Measurements from ENCODE around the gene GLP1R. TPM values are rescaled to one million over a fixed set of nuclear protein-coding genes. Genes with fewer than 3 reads are reported as not detected.
"Not testable (repeated sequence)": the region's sequence is repeated elsewhere in the genome, so short reads cannot be mapped to it uniquely, and the experiment has no call there.

GLP1R gene
- total RNA-seq, 1 donor from 2014 or later = 6.8 TPM

- ATAC-seq = peak; percentile 5
- intact Hi-C loops (cut with DNase I) = no loop called here
- no peak for DNase-seq (ENCODE audit: missing footprints)
Measured at GRCh38 chr6:39102821-39103136, 54.2 kb downstream of the GLP1R start.

GRCh38 chr6:39104528-39104927 is 55.9 kb downstream of the GLP1R start:
- intact Hi-C loops (cut with DNase I) = no loop called here

GRCh38 chr6:39107034-39107433 is 58.5 kb downstream of the GLP1R start:
- intact Hi-C loops (cut with DNase I) = no loop called here
- ATAC-seq (no peak), DNase-seq (ENCODE audit: missing footprints) (no peak)

More at GRCh38 chr6:39104528-39104927, 55.9 kb downstream of the GLP1R start:
- DNase-seq (ENCODE audit: missing footprints) = no peak
- ATAC-seq = no peak

- ATAC-seq = no peak
- intact Hi-C loops (cut with DNase I) = no loop called here
Measured at GRCh38 chr6:39107641-39108040, 59.1 kb downstream of the GLP1R start.

GRCh38 chr6:39108041-39108839 is 59.7 kb downstream of the GLP1R start:
- DNase-seq (ENCODE audit: missing footprints) (no peak), ATAC-seq (no peak)
- intact Hi-C loops (cut with DNase I) = no loop called here

More at GRCh38 chr6:39107641-39108040, 59.1 kb downstream of the GLP1R start:
- no peak for DNase-seq (ENCODE audit: missing footprints)

GRCh38 chr6:39111280-39111679 is 62.7 kb downstream of the GLP1R start:
- ATAC-seq = no peak
- intact Hi-C loops (cut with DNase I) = no loop called here
- DNase-seq (ENCODE audit: missing footprints) = no peak

GRCh38 chr6:39113788-39114187 is 65.2 kb downstream of the GLP1R start:
- no peak for ATAC-seq
- no peak for DNase-seq (ENCODE audit: missing footprints)
- intact Hi-C loops (cut with DNase I) = no loop called here

GRCh38 chr6:39114388-39114703 is 65.8 kb downstream of the GLP1R start:
- ATAC-seq = peak; percentile 14
- DNase-seq (ENCODE audit: missing footprints) = no peak
- intact Hi-C loops (cut with DNase I) = no loop called here

GRCh38 chr6:39114704-39115599 is 66.4 kb downstream of the GLP1R start, which contains the start of gene SAYSD1:
SAYSD1 (minus strand) TSS chr6:39115186; CDS start chr6:39115089, 97 bp downstream.
- ATAC-seq = peak; percentile 98
- intact Hi-C loops (cut with DNase I) = no loop called here
- DNase-seq (ENCODE audit: missing footprints) = peak; percentile 98

GRCh38 chr6:39118921-39119320 is 70.3 kb downstream of the GLP1R start:
- intact Hi-C loops (cut with DNase I) = no loop called here
- ATAC-seq = no peak
- DNase-seq (ENCODE audit: missing footprints) = no peak

- no peak for DNase-seq (ENCODE audit: missing footprints)
- peak; percentile 26 for ATAC-seq
- intact Hi-C loops (cut with DNase I) = no loop called here
Measured at GRCh38 chr6:39124114-39124513, 75.5 kb downstream of the GLP1R start.

GRCh38 chr6:39128106-39128505 is 79.5 kb downstream of the GLP1R start:
- intact Hi-C loops (cut with DNase I) = no loop called here
- DNase-seq (ENCODE audit: missing footprints) (no peak), ATAC-seq (no peak)

- DNase-seq (ENCODE audit: missing footprints) (no peak), ATAC-seq (no peak)
- intact Hi-C loops (cut with DNase I) = no loop called here
Measured at GRCh38 chr6:39128832-39129231, 80.3 kb downstream of the GLP1R start.

- no peak for DNase-seq (ENCODE audit: missing footprints)
- intact Hi-C loops (cut with DNase I) = no loop called here
- no peak for ATAC-seq
Measured at GRCh38 chr6:39130691-39131090, 82.1 kb downstream of the GLP1R start.

GRCh38 chr6:39134761-39135160 is 86.2 kb downstream of the GLP1R start:
- intact Hi-C loops (cut with DNase I); DNase-seq (ENCODE audit: missing footprints); ATAC-seq: not testable (repeated sequence)

- ATAC-seq; intact Hi-C loops (cut with DNase I); DNase-seq (ENCODE audit: missing footprints): not testable (repeated sequence)
Measured at GRCh38 chr6:39136207-39136606, 87.6 kb downstream of the GLP1R start.

GRCh38 chr6:39137245-39137644 is 88.7 kb downstream of the GLP1R start:
- DNase-seq (ENCODE audit: missing footprints) (no peak), ATAC-seq (no peak)
- intact Hi-C loops (cut with DNase I) = no loop called here
